Keratinocyte (primary cell): ENCODE results near the gene COL4A4. TPM values are rescaled to one million over a fixed set of nuclear protein-coding genes. Genes with fewer than 3 reads are reported as not detected.

ENCODE experiments used
- DNase-seq: peaks from one replicate; pipeline ENCODE4 v3.0.0-alpha.2; 2011; ENCODE audit warnings: low read depth, missing footprints, low spot score
- FAIRE-seq: peaks from 2 replicates; lab custom pipeline; 2011; peaks lifted over from hg19 to GRCh38; lab: Jason Lieb, UNC
- H2AFZ ChIP-seq: 2 replicates; pipeline ENCODE4 v1.6.0; 2012; ENCODE audit warnings: low read length, control low read depth, inconsistent platforms; ENCODE audit not compliant: control insufficient read depth
- H3K27ac ChIP-seq: 2 replicates; pipeline ENCODE4 v1.5.1; 2011; ENCODE audit warnings: low read length; ENCODE audit not compliant: control insufficient read depth, insufficient read depth
- H3K27me3 ChIP-seq: 3 replicates; pipeline ENCODE4 v1.6.0; 2011; ENCODE audit warnings: low read length; ENCODE audit not compliant: control insufficient read depth, insufficient read depth; ENCODE audit errors: extremely low read depth
- H3K36me3 ChIP-seq, 2 experiments: 2 replicates in 1 of 2; 3 replicates in 1 of 2; pipeline ENCODE4 v1.5.1; 2011; ENCODE audit warnings: low read length in 2 of 2, mild to moderate bottlenecking in 1 of 2; ENCODE audit not compliant: control insufficient read depth in 2 of 2, insufficient read depth in 2 of 2; ENCODE audit errors: extremely low read depth in 1 of 2
- H3K4me1 ChIP-seq: 3 replicates; pipeline ENCODE4 v1.5.1; 2011; ENCODE audit warnings: low read length; ENCODE audit not compliant: control insufficient read depth, insufficient read depth; ENCODE audit errors: extremely low read depth
- H3K4me2 ChIP-seq: 3 replicates; pipeline ENCODE4 v1.6.0; 2011; ENCODE audit warnings: low read depth, low read length; ENCODE audit not compliant: control insufficient read depth, insufficient read depth; ENCODE audit errors: extremely low read depth
- H3K4me3 ChIP-seq, 3 experiments: fragments of 200-600 bp in 1 of 3; sonication (generic) in 1 of 3; 2 replicates in 2 of 3; 3 replicates in 1 of 3; pipeline ENCODE4 v1.5.1; 2011 to 2016; ENCODE audit warnings: low read length in 3 of 3, mild to moderate bottlenecking in 3 of 3, control low read depth in 2 of 3, inconsistent platforms in 1 of 3, low read depth in 1 of 3, mixed read lengths in 1 of 3, mixed run types in 1 of 3, moderate library complexity in 1 of 3; ENCODE audit not compliant: control insufficient read depth in 2 of 3, insufficient read depth in 2 of 3; ENCODE audit errors: extremely low read depth in 1 of 3
- H3K79me2 ChIP-seq: 2 replicates; pipeline ENCODE4 v1.6.0; 2012; ENCODE audit warnings: low read length; ENCODE audit not compliant: control insufficient read depth, insufficient read depth
- H3K9ac ChIP-seq: 3 replicates; pipeline ENCODE4 v1.6.0; 2011; ENCODE audit warnings: low read length; ENCODE audit not compliant: control insufficient read depth, insufficient read depth; ENCODE audit errors: extremely low read depth
- H3K9me1 ChIP-seq: 3 replicates; pipeline ENCODE4 v1.6.0; 2011; ENCODE audit warnings: low read length; ENCODE audit not compliant: control insufficient read depth, insufficient read depth; ENCODE audit errors: extremely low read depth
- H3K9me3 ChIP-seq: 2 replicates; pipeline ENCODE4 v1.5.1; 2012; ENCODE audit warnings: low read depth, low read length; ENCODE audit not compliant: control insufficient read depth
- H4K20me1 ChIP-seq: 3 replicates; pipeline ENCODE4 v1.6.0; 2011; ENCODE audit warnings: low read length; ENCODE audit not compliant: control insufficient read depth, insufficient read depth; ENCODE audit errors: extremely low read depth
- EZH2 ChIP-seq: IDR thresholded peaks from one replicate; pipeline ENCODE4 v1.6.1; 2012; ENCODE audit warnings: inconsistent platforms, mild to moderate bottlenecking, low read length, moderate library complexity
- dilution Hi-C: fragments of 300-500 bp; cut with MboI; formaldehyde crosslinking; loops from one replicate; pipeline ENCODE4 v1.7.0; 2020; ENCODE audit warnings: low sequenced_read_pairs; ENCODE audit not compliant: extremely low pct_ligation_motif_present
- polyA plus RNA-seq, 5 experiments: library from polyadenylated mRNA; depleted of rRNA in 3 of 5; stranded (reverse) in 3 of 5; stranded (forward) in 1 of 5; unstranded in 1 of 5; fragments of >200 nt; gene quantifications; 1 replicate in 1 of 5; 2 replicates in 3 of 5; 3 replicates in 1 of 5; pipeline versions ENCODE4 v1.2.1 to v1.2.3, GENCODE V29; 2011 to 2012; ENCODE audit warnings: missing spikeins in 2 of 5, low read depth in 1 of 5, low replicate concordance in 1 of 5
- TF ChIP-seq, protein P1 (sequence below), 3 experiments: IDR thresholded peaks in 1 of 3; conservative IDR thresholded peaks in 1 of 3; optimal IDR thresholded peaks in 1 of 3; 2 replicates in 2 of 3; 3 replicates in 1 of 3; pipeline versions ENCODE3 to v1.5.1; 2011; ENCODE audit warnings: low read length in 3 of 3, mild to moderate bottlenecking in 3 of 3, moderate library complexity in 2 of 3, control low read depth in 1 of 3, inconsistent platforms in 1 of 3; ENCODE audit not compliant: insufficient read depth in 2 of 3; ENCODE audit errors: extremely low read depth in 1 of 3

The COL4A4 gene
- polyA plus RNA-seq, 1 donor (not counting 4 experiments of a cell fraction or from before 2014, with no cell fraction given): not detected

GRCh38 chr2:227006189-227006897 is 157.7 kb downstream of the COL4A4 start:
- no peak overlapping the region for H3K4me3 ChIP-seq
- DNase-seq (no peak), FAIRE-seq (no peak)
- H3K27ac ChIP-seq: no peak overlapping the region
- H3K79me2 ChIP-seq: no peaks in the 10 kb centered on the region
- no peaks in the 10 kb centered on the region for H4K20me1 ChIP-seq
- no peak for TF ChIP-seq EZH2
- TF ChIP-seq, protein P1, sequence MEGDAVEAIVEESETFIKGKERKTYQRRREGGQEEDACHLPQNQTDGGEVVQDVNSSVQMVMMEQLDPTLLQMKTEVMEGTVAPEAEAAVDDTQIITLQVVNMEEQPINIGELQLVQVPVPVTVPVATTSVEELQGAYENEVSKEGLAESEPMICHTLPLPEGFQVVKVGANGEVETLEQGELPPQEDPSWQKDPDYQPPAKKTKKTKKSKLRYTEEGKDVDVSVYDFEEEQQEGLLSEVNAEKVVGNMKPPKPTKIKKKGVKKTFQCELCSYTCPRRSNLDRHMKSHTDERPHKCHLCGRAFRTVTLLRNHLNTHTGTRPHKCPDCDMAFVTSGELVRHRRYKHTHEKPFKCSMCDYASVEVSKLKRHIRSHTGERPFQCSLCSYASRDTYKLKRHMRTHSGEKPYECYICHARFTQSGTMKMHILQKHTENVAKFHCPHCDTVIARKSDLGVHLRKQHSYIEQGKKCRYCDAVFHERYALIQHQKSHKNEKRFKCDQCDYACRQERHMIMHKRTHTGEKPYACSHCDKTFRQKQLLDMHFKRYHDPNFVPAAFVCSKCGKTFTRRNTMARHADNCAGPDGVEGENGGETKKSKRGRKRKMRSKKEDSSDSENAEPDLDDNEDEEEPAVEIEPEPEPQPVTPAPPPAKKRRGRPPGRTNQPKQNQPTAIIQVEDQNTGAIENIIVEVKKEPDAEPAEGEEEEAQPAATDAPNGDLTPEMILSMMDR (optimal IDR thresholded peaks at IDR 0.05 in 1 of 3, IDR thresholded peaks at IDR 0.05 in 1 of 3, conservative IDR thresholded peaks at IDR 0.05 in 1 of 3; ENCODE audit: extremely low read depth in 1 of 3, insufficient read depth in 2 of 3, low read length in 3 of 3): no peak
- H3K9me1 ChIP-seq: no peaks in the 10 kb centered on the region
- no peak overlapping the region for H2AFZ ChIP-seq
- H3K36me3 ChIP-seq: no peaks in the 10 kb centered on the region
- no peaks in the 10 kb centered on the region for H3K27me3 ChIP-seq
- no peak overlapping the region for H3K4me2 ChIP-seq
- H3K9me3 ChIP-seq: peaks cover 2% of the 10 kb centered on the region
- dilution Hi-C loops: no loop called here
- H3K9ac ChIP-seq: no peak overlapping the region
- peaks cover 2% of the 10 kb centered on the region for H3K4me1 ChIP-seq

DNA sequence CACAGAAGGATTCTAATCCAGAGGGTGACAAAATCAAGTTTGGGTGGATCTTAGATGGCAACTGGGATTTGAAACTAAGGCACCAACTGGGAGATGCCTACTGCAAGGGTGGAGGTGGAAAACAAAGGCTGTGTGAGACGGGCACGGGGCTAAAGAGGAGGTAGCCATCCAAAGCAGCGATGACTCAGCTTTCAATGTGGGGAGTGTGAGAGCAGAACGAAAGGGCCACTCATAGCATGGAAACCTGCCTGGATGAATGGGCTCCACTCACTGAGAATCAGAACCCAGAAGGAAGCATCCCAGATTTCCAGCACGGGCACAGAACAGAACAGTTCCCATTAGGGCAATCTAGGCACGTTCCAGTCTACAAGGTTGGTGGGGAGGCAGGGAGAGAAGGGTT is 159.5 kb downstream of the COL4A4 start:
- H3K79me2 ChIP-seq: no peaks in the 10 kb centered on the region
- no peak overlapping the region for H3K4me2 ChIP-seq
- dilution Hi-C loops: no loop called here
- no peaks in the 10 kb centered on the region for H4K20me1 ChIP-seq
- no peak overlapping the region for H3K27ac ChIP-seq
- H3K9ac ChIP-seq: no peak overlapping the region
- FAIRE-seq (no peak), DNase-seq (no peak)
- H3K9me1 ChIP-seq: no peaks in the 10 kb centered on the region
- TF ChIP-seq, protein P1 (optimal IDR thresholded peaks at IDR 0.05 in 1 of 3, IDR thresholded peaks at IDR 0.05 in 1 of 3, conservative IDR thresholded peaks at IDR 0.05 in 1 of 3; ENCODE audit: extremely low read depth in 1 of 3, insufficient read depth in 2 of 3, low read length in 3 of 3): no peak
- TF ChIP-seq EZH2: no peak
- H3K36me3 ChIP-seq: no peaks in the 10 kb centered on the region
- H3K9me3 ChIP-seq: no peaks in the 10 kb centered on the region
- no peaks in the 10 kb centered on the region for H3K27me3 ChIP-seq
- H2AFZ ChIP-seq: no peak overlapping the region
- H3K4me3 ChIP-seq: no peak overlapping the region
- H3K4me1 ChIP-seq: no peaks in the 10 kb centered on the region
